Jurkat, Clone E6-1 (cell line): Measurements from ENCODE around the gene GUCY1A2.
"Not testable (repeated sequence)": the region's sequence is repeated elsewhere in the genome, so short reads cannot be mapped to it uniquely, and the experiment has no call there.

Experiments
- DNase-seq: peaks from one replicate; pipeline ENCODE4 v3.0.0-alpha.2; 2011; ENCODE audit warnings: low read depth, low spot score
- H3K4me3 ChIP-seq: 2 replicates; pipeline ENCODE4 v1.5.1; 2011; ENCODE audit warnings: mild to moderate bottlenecking, low read length, control low read depth, moderate library complexity

The GUCY1A2 gene

GRCh38 chr11:106787454-106787853, 230.8 kb downstream of the GUCY1A2 start:
- no peak for DNase-seq

GRCh38 chr11:106785913-106786650, 232.2 kb downstream of the GUCY1A2 start:
- DNase-seq = no peak

More at GRCh38 chr11:106787454-106787853, 230.8 kb downstream of the GUCY1A2 start:
- H3K4me3 ChIP-seq = no peak overlapping the region

GRCh38 chr11:106777302-106777701, 241.0 kb downstream of the GUCY1A2 start:
- H3K4me3 ChIP-seq, DNase-seq: not testable (repeated sequence)

More at GRCh38 chr11:106785913-106786650, 232.2 kb downstream of the GUCY1A2 start:
- no peak overlapping the region for H3K4me3 ChIP-seq

GRCh38 chr11:106770489-106771085, 247.7 kb downstream of the GUCY1A2 start:
- DNase-seq = no peak
- no peak overlapping the region for H3K4me3 ChIP-seq

- no peak overlapping the region for H3K4me3 ChIP-seq
- DNase-seq = no peak
These were observed 252.6 kb downstream of the GUCY1A2 start for GRCh38 chr11:106765469-106766258.

GRCh38 chr11:106763501-106763900, 254.8 kb downstream of the GUCY1A2 start:
- no peak for DNase-seq
- no peak overlapping the region for H3K4me3 ChIP-seq

GRCh38 chr11:106761745-106762144, 256.5 kb downstream of the GUCY1A2 start:
- no peak for DNase-seq
- H3K4me3 ChIP-seq = no peak overlapping the region

- DNase-seq = no peak
- H3K4me3 ChIP-seq = no peak overlapping the region
These were observed 257.0 kb downstream of the GUCY1A2 start for GRCh38 chr11:106761240-106761639.

- no peak for DNase-seq
- H3K4me3 ChIP-seq = no peak overlapping the region
These were observed 270.2 kb downstream of the GUCY1A2 start for GRCh38 chr11:106748059-106748458.

GRCh38 chr11:106745941-106746340, 272.3 kb downstream of the GUCY1A2 start:
- no peak for DNase-seq
- H3K4me3 ChIP-seq = no peak overlapping the region

- no peak overlapping the region for H3K4me3 ChIP-seq
- no peak for DNase-seq
These were observed 284.6 kb downstream of the GUCY1A2 start for GRCh38 chr11:106733635-106734034.

- no peak overlapping the region for H3K4me3 ChIP-seq
- DNase-seq = no peak
These were observed 289.4 kb downstream of the GUCY1A2 start for GRCh38 chr11:106728859-106729258.

GRCh38 chr11:106728379-106728778, 289.9 kb downstream of the GUCY1A2 start:
- no peak for DNase-seq
- no peak overlapping the region for H3K4me3 ChIP-seq

- no peak for DNase-seq
- no peak overlapping the region for H3K4me3 ChIP-seq
These were observed 291.0 kb downstream of the GUCY1A2 start for GRCh38 chr11:106727256-106727655.

- H3K4me3 ChIP-seq = no peak overlapping the region
- no peak for DNase-seq
These were observed 293.9 kb downstream of the GUCY1A2 start for GRCh38 chr11:106724293-106724892.

GRCh38 chr11:106723071-106723470, 295.2 kb downstream of the GUCY1A2 start:
- no peak overlapping the region for H3K4me3 ChIP-seq

GRCh38 chr11:106717222-106717621, 301.1 kb downstream of the GUCY1A2 start:
- H3K4me3 ChIP-seq = no peak overlapping the region
- no peak for DNase-seq

More at GRCh38 chr11:106723071-106723470, 295.2 kb downstream of the GUCY1A2 start:
- no peak for DNase-seq

- H3K4me3 ChIP-seq = no peak overlapping the region
- DNase-seq = no peak
These were observed 304.1 kb downstream of the GUCY1A2 start for GRCh38 chr11:106714199-106714598.

GRCh38 chr11:106708348-106708747, 309.9 kb downstream of the GUCY1A2 start:
- DNase-seq = no peak
- H3K4me3 ChIP-seq = no peak overlapping the region

- H3K4me3 ChIP-seq = no peak overlapping the region
- DNase-seq = no peak
These were observed 311.9 kb downstream of the GUCY1A2 start for GRCh38 chr11:106706355-106706754.
